Adipose tissue (tissue), 3 donors: ENCODE data around the gene RHOT1. TPM values are rescaled to one million over a fixed set of nuclear protein-coding genes. Genes with fewer than 3 reads are reported as not detected.
"Not testable (repeated sequence)": the region's sequence is repeated elsewhere in the genome, so short reads cannot be mapped to it uniquely, and the experiment has no call there.

Experiments
- H3K27ac ChIP-seq: one replicate; pipeline ENCODE4 v1.5.1; 2013; ENCODE audit warnings: low read depth, low read length
- WGBS, 3 donors: extraction: QIAGEN DNeasy Blood & Tissue Kit; methylation state at CpG; one replicate each; pipeline ENCODE4 v1.1.7; 2013; 5-methylcytosine and 5-hydroxymethylcytosine counted together
- polyA plus RNA-seq, 3 donors: library from polyadenylated mRNA; stranded (reverse); fragments of 200-250 nt; gene quantifications; one replicate each; pipeline ENCODE4 v1.2.3, GENCODE V29; 2013
- donor health status: healthy with polysubstance abuse.
- donor health status: Bipolar disorder and iron deficiency.
- donor health status: healthy.

The RHOT1 gene
- 10 to 100 TPM; 13.7 to 35.5 (median 25.1) TPM for polyA plus RNA-seq

- H3K27ac ChIP-seq, result peak within 1 kb of the TSS; percentile 80
- WGBS, 3 donors, result 0 to 1% (median 0%) methylated on average over 54 to 84 of the region's 84 CpGs
Observed at GRCh38 chr17:32142038-32142856, at the start of gene RHOT1. Gene RHOT1 (plus strand): TSS chr17:32142502. CDS start chr17:32142693, 191 bp downstream.

GRCh38 chr17:32099686-32100085 is 42.6 kb upstream of the RHOT1 start:
- 72 to 83% (median 74%) methylated on average over 2 of the region's 2 CpGs for WGBS, 3 donors
- H3K27ac ChIP-seq, result no peak overlapping the region

- WGBS, 3 donors, result 90 to 96% (median 94%) methylated on average over 8 of the region's 8 CpGs
- not testable (repeated sequence) for H3K27ac ChIP-seq
Observed at GRCh38 chr17:32100323-32100722, 42.0 kb upstream of the RHOT1 start.

DNA sequence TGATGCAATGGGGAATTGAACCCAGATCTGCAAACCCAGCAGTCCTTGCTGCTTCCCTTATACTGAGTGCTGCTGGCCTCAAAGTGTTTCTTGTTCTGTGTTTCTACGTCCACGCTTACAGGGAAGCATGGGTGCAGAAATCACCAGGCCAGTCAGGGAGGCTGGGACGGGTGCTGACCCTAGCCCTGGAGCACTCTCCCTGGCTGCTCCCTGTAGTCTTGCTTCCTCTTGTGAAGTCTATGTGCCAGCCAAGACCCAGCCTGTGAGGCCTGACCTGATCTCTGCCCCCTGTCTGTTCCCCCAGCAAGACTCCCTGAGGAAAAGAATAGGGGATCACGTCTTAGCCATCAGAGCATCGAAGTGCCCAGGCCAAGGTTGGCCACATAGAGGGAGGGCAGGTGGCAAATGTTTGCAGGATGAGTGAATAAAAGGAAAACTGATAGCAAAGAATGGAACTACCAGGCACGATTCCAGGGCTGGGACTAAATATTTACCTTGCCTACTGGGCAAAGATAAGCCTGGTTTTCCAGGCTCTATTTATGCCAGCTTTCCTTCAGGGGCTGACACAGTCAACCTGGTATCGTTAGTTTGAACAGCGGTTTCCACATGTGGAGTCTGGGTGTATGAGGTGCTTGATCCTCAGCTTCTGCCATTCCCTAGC is 41.2 kb upstream of the RHOT1 start:
- no peak overlapping the region for H3K27ac ChIP-seq
- WGBS, 3 donors, result 34 to 78% (median 77%) methylated on average over 8 of the region's 8 CpGs

DNA sequence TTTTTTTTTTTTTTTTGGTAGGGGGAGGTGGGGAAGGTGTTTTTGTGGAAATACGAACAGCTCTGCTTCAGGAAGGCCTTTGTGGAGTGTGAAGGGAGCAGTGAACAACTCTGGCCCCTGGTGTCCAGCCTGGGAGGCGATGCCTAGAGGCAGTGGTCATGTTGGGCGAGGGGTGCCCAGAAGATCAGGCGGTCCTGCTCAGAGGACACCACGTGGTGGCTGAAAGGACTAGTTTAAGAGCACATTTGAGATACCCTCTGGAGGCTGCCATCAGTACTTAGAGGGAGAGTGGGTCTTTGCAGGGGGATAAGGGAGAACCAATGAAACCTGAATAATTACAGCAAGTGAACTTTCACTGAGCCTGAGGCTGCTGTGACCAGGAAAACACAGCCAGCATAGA is 40.1 kb upstream of the RHOT1 start:
- 88 to 93% (median 89%) methylated on average over 5 of the region's 5 CpGs for WGBS, 3 donors

GRCh38 chr17:32102646-32103186 is 39.6 kb upstream of the RHOT1 start:
- WGBS, 3 donors, result 80 to 84% (median 82%) methylated on average over 5 of the region's 5 CpGs
- H3K27ac ChIP-seq, result no peak overlapping the region

More for the DNA sequence above, 40.1 kb upstream of the RHOT1 start:
- no peak overlapping the region for H3K27ac ChIP-seq

DNA sequence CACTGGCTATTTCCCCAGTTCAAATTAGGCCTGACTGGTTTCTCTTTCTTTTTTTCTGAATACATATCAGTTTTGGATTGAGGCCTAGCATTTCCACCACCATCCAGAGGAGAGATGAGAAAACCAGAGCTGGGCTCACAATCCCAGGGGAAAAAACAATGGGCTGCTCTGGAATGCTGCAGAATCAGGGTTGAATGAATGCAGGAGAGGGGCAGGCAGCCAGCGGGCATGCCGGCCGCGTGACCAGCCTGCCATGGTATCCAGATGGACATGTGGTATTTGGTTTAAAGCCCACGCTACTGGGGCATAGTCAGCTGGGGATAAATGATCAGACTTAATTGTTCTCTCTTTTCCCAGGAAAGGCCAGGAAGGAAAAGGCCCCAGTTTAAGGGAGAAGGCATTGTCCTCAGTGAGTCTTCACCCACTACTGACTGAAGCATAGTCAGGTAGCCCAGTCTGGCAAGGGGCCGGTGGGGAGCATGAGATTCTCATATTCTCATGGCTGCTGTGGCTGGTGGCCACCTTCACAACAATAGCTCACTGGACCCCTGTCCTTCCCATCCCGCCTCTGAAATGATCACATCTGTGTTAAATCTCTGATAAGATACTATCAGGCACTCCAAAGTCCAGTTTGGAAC is 38.7 kb upstream of the RHOT1 start:
- H3K27ac ChIP-seq, result no peak overlapping the region
- 79 to 88% (median 84%) methylated on average over 7 of the region's 7 CpGs for WGBS, 3 donors

DNA sequence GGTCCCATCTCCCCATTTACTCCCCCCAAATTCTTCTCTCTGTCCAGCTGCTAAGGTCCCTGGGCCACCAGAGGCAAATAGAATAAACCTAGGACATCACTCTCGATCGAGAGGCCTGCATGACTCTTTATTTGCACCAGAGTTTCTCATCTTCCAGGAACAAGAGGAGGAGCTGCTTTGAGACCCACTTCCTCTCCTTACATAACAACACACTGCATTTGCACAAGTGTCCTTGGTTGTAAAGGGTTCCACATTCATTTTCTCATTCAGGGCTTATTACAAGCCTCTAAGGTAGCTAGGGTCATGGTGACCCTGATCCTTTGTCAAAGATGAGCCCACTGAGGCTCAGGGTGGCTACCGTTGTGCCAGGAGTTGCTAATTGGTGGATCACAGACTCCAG is 38.1 kb upstream of the RHOT1 start:
- 57 to 90% (median 59%) methylated on average over 3 of the region's 3 CpGs for WGBS, 3 donors
- no peak overlapping the region for H3K27ac ChIP-seq

DNA sequence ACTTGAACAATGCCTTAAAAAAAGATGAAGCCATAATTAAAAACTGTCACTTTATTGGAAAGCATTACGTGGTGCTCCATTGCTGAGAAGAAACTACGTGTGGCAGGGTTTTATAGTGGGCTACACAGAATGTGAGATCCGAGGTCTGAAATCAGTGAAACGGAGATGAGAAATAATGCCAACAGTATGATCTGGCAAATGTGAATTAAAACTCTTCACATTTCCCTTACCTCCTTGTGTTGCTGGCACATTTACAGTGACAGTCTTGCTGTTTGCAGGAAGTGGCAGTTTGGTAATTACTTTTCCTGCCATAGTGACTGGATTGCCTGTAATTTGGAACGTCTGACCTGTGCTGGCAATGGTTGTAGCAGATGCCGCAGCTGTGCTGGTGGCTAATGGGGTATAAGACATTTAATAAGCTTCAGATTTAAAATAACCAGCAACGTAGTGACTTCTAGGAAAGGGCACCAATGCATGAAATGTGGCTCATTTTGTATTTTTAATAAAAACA is 35.8 kb upstream of the RHOT1 start:
- not testable (repeated sequence) for H3K27ac ChIP-seq
- WGBS, 3 donors, result 35 to 66% (median 38%) methylated on average over 7 of the region's 7 CpGs

- 29 to 92% (median 48%) methylated on average over 1 of the region's 1 CpG for WGBS, 3 donors
- not testable (repeated sequence) for H3K27ac ChIP-seq
Observed at GRCh38 chr17:32107194-32107593, 35.1 kb upstream of the RHOT1 start.

- 85 to 90% (median 89%) methylated on average over 21 of the region's 21 CpGs for WGBS, 3 donors
Observed at GRCh38 chr17:32110596-32110995, 31.7 kb upstream of the RHOT1 start.

DNA sequence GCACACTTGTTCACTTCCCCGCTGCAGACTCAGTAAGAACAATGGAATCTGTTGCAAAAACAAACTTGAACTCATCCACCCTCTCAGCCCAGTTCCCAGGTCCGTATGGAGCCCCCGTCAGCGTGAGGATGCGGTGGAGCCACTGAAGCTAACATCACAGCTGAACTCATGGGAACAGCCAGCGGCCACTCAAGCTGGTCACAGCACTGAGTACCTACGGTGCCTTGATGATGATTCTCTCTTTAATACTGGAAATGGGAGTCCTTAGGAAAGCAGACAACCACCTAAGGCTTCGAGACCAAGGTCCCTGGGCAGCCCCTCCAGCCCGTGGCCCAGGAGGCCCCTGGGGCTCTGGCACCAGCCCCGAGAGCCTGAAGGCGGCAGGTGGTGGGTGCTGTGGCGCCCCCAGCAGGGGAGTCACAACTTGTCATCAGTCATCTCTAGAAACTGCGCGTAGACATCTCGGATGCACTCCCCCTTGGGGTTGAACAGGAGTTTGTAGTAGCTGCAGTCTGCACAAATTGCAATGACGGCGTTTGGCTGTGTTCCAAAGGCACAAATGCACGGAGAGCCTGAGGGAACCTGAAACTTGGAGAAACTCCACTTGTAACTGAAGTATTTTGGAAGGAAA is 31.0 kb upstream of the RHOT1 start:
- WGBS, 3 donors, result 37 to 47% (median 40%) methylated on average over 18 of the region's 18 CpGs
- no peak overlapping the region for H3K27ac ChIP-seq

More at GRCh38 chr17:32110596-32110995, 31.7 kb upstream of the RHOT1 start:
- no peak overlapping the region for H3K27ac ChIP-seq

DNA sequence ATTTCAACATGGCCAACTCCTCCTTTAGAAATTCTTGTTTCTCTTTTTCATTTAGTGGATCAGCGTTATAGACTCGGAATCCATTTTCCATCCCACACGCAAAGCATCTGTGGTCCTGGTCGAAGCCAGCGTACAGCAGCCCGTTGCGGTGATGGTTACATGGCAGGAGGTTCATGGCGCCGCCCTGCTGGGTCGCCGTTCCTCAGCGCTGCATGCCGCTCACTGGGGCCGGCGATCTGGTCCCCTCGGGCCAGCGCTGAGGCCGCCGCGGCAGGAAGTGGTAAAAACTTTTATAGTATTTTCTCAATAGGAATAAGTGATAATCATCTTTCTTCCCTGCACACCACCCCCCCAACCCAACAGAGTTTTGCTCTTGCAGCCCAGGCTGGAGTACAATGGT is 29.9 kb upstream of the RHOT1 start:
- WGBS, 3 donors, result 92 to 96% (median 94%) methylated on average over 20 of the region's 20 CpGs
- H3K27ac ChIP-seq, result no peak overlapping the region

DNA sequence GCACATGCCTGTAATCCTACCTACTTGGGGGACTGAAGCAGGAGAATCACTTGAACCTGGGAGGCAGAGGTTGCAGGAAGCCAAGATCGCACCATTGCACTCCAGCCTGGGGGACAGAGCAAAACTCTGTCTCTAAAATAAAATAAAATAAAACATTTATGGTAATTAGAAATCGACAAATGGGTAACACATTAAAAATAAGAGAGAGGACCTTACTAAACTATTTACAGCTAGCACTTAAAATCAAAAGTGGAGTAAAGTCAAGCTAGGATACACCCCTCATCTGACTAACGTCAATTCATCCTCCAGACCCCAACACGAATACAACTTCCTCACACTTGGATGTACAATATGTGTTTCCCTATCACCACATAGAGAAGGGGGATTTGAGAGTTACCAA is 27.8 kb upstream of the RHOT1 start:
- WGBS, 3 donors, result 58 to 75% (median 62%) methylated on average over 4 of the region's 4 CpGs
- no peak overlapping the region for H3K27ac ChIP-seq

DNA sequence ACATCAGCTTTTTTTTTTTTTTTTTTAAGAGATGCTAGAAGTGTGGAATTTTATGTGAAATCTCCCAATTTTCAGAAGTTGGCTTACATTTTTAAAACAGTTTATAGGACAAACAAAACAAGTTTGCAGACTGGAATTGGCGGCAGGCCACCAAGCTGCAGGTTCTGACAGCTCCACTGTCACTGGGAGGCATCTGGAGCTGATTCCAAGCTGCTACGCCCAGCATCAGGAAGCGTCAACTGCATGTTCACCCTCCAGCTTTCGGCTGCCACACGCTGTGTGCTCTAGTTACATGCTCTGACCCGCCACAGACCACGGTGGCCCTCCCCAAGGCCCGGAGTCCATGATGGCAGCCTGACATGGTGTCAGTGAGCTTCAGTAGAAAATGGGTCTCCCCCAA is 26.8 kb upstream of the RHOT1 start:
- H3K27ac ChIP-seq, result not testable (repeated sequence)
- 88 to 93% (median 91%) methylated on average over 8 of the region's 8 CpGs for WGBS, 3 donors

DNA sequence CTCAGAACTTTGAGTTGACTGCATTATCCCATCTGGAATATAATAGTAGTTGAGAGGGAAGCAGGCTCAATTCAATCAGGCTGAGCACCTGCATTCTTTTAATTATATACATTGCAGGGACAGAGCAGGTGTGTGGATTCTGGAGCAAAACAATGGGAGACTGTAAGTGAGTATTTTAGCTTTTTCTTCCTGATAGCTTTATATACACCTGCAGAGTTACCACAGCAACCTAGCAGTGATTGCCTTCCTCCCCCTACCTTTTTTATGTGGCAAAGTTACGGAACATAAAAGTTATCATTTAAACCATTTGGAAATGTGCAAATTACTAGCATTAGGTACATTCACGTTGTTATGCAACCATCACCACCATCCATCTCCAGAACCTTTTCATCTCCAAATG is 25.4 kb upstream of the RHOT1 start:
- WGBS, 3 donors, result 43 to 71% (median 70%) methylated on average over 2 of the region's 2 CpGs
- H3K27ac ChIP-seq, result no peak overlapping the region

DNA sequence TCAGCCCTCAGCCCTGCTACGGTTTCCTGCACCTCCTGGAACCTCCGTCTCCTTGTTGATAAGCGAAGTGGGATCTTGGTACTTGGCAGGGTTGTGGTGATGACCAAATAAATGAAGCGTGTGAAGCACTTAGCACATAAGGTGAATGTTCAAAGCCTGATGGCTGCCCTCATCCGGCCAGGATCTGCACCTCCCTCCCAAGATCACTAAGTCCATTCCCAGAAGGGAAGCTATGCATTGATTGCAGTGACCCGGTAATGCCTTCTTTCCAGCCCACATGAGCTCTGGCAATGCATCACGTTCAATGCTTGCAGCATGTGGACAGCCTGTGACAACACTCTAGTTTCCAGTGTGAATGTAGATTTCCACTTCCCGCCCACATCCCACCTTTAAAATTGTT is 24.9 kb upstream of the RHOT1 start:
- 48 to 66% (median 57%) methylated on average over 8 of the region's 8 CpGs for WGBS, 3 donors

GRCh38 chr17:32118088-32118487 is 24.2 kb upstream of the RHOT1 start:
- not testable (repeated sequence) for H3K27ac ChIP-seq
- 91 to 98% (median 92%) methylated on average over 3 of the region's 3 CpGs for WGBS, 3 donors

More for the DNA sequence above, 24.9 kb upstream of the RHOT1 start:
- no peak overlapping the region for H3K27ac ChIP-seq
